Ectodermal cell (in vitro differentiated cells): ENCODE data around the gene GSE1.

Experiments
- H3K27ac ChIP-seq: 2 replicates; pipeline ENCODE4 v1.7.0; 2013; ENCODE audit warnings: mild to moderate bottlenecking, low read depth, low read length; ENCODE audit not compliant: insufficient read depth, poor library complexity, severe bottlenecking
- H3K27me3 ChIP-seq: 2 replicates; pipeline ENCODE4 v1.7.0; 2013; ENCODE audit warnings: mild to moderate bottlenecking, low read length; ENCODE audit not compliant: insufficient read depth, control insufficient read depth, poor library complexity, severe bottlenecking
- H3K36me3 ChIP-seq: one replicate; pipeline ENCODE4 v1.7.0; 2013; ENCODE audit warnings: low read length; ENCODE audit not compliant: control insufficient read depth, insufficient read depth
- H3K4me1 ChIP-seq: one replicate; pipeline ENCODE4 v1.7.0; 2013; ENCODE audit warnings: low read length; ENCODE audit not compliant: control insufficient read depth, insufficient read depth
- H3K4me3 ChIP-seq: 2 replicates; pipeline ENCODE4 v1.7.0; 2013; ENCODE audit warnings: low read depth, low read length, control low read depth; ENCODE audit not compliant: insufficient read depth
- H3K9me3 ChIP-seq: 2 replicates; pipeline ENCODE4 v1.7.0; 2013; ENCODE audit warnings: mild to moderate bottlenecking, low read length, moderate library complexity; ENCODE audit not compliant: control insufficient read depth
- WGBS, 2 experiments: methylation state at CpG; one replicate each; pipeline ENCODE4 v1.1.7; 2013; ENCODE audit warnings: missing lambda C conversion rate in 2 of 2; 5-methylcytosine and 5-hydroxymethylcytosine counted together

Gene GSE1

DNA sequence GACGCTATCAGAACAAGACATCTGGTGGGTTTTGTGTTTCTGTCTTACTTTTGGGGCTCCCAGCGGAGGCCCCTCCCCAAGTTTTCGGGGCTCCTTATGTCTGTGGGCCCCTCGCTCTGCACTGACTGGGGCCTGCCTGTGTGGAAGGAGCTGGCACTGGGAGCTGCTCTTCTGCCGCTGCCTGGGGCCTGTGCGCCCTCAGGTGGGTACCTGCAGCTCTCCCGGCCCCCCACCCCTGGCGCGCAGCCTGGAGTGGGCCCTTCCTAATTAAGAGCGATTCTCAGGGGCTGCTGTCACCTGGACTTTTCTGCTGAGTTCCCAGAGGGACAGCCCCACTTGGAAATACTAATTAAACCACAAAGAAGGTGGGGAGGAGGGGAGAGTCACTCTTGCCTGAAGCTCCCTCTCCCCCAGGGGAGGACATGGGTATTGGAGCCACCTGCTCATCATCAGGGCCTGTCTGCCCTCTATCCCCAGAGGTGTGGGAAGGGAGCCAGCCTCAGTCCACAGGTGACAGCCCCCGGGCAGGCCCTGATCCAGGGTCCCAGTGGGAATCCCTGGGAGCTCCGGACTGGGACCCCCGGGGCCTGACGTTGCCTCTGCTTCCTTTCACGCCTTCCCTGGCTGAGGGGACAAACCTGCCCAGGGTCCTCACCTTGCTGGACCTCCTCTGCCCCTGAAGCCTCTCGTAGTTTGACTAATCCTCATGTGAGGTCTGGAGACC is 36.5 kb downstream of the GSE1 start:
- Histone ChIP-seq H3K36me3 (no peaks in the 10 kb centered on the region), H3K4me1 (peaks cover 37% of the 10 kb centered on the region)
- 87 to 88% methylated on average over 16 of the region's 16 CpGs for WGBS, 2 experiments

DNA sequence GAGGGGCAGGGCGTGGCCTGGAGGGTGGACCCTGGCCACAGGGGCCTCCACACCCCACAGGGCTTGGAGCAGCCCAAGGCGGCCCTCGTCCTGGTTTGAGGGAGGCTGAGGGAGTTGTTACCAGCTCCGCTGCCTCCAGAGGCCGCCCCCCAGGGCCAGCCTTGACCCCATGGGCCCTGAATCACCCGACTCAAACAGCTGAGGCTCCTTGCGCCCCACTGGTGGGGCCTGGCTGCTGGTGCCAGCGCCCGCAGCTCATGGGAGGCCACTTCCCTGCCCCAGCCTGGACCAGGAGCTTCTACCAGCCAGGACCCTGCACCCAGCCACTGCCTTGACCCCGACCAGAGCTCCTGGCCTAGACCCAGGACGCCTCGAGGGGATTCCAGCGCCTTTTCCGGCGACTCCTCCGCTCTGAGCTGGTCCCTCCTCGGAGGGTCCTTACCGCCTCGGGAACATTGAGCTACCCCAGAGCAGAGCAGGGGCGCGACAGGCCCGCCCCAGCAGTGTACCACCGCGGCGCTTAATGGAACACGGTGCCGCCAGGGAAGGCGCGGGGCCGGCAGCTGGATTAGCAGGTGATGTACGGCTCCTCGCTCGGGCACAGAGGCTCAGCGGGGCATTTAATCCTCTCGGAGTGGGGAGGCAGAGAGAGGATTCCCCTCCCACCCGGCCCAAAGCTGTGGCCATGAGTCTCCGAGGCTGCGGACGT is 37.2 kb downstream of the GSE1 start:
- peak overlapping the region; percentile 55 for H3K27ac ChIP-seq
- 78 to 85% methylated on average over 39 of the region's 39 CpGs for WGBS, 2 experiments
- no peaks in the 10 kb centered on the region for H3K36me3 ChIP-seq
- no peaks in the 10 kb centered on the region for H3K9me3 ChIP-seq
- H3K4me1 ChIP-seq: peaks cover 44% of the 10 kb centered on the region
- no peak overlapping the region for H3K4me3 ChIP-seq
- H3K27me3 ChIP-seq: no peaks in the 10 kb centered on the region

More for the DNA sequence above, 36.5 kb downstream of the GSE1 start:
- H3K27me3 ChIP-seq: no peaks in the 10 kb centered on the region
- H3K4me3 ChIP-seq: no peak overlapping the region
- no peak overlapping the region for H3K27ac ChIP-seq
- H3K9me3 ChIP-seq: no peaks in the 10 kb centered on the region

DNA sequence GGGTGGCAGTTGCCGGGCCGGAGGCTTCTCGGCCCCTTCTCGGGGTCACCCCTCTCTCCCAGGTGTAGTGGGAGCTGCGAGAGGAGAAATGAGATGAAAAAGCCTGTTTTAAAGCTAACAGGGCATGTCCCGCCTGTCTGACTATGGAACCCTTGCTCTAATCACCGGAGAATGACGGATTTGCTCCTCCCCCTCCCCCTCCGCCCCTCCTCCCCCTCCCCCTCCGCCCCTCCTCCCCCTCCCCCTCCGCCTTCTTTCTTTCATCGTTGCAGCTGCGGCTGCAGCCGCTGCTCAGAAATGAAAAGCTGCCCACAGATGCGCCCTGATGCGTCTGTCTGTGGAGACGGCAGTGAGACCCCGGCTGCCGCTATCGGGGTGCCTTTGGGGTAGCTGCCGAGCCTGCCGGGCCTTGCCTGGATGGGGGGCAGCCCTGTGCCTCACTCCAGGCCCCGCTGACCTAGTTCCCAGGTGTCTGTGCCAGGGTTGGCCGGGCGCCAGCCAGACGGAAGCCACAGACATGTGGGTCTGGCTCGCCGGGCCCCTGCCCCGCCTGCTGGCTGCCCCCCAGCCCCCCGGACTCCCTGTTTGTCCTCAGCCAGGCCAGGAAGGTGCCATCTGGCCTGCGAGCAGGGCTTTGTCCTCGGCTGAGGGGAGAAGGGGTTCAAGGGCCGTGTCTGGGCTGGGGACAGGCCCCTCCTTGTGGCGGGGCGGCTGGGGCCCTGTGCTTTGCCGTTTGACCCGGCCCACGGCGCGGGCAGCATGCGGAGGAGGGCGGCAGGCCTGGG is 37.9 kb downstream of the GSE1 start:
- no peaks in the 10 kb centered on the region for H3K27me3 ChIP-seq
- no peaks in the 10 kb centered on the region for H3K36me3 ChIP-seq
- H3K4me1 ChIP-seq: peaks cover 44% of the 10 kb centered on the region
- H3K4me3 ChIP-seq: no peak overlapping the region
- no peaks in the 10 kb centered on the region for H3K9me3 ChIP-seq
- WGBS, 2 experiments: 76 to 79% methylated on average over 35 to 38 of the region's 42 CpGs
- peak overlapping the region; percentile 60 for H3K27ac ChIP-seq

DNA sequence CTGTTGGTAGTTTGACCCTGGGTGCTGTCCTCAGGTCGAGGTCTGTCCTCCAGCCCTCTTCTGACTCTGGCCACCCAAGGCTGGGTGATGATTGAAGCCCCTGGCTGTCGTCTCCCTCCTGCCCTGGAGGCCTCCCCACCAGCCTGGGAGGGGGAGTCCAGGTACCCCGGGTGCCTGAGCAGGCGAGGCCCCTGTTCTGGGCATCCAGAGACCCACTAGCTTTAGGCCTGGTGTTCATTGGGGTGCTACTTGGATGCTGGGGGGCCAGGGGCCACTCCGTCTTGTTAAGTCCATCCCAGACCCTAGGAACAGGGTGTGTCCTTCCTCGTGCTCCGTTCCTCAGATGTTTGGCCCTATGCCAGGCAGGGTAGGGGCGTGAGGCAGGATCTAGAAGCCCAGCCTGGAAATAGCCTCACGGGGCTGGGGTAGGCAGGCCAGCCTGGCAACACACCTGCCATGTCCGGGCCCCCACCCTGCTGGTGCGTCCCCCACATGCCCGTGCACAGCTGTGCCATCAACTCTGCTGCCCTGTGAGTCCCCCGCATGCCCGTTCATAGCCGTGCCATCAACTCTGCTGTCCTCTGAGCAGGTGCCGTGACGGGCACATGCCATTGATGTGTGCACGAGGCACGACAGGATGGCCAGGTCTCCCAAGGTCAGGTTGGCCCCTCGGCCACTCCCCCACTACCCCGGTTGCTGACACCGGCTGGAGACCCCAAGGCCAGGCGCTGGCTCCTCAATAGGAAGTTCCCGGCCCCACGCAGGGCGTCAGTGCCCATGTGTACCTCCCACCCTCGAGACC is 38.7 kb downstream of the GSE1 start:
- Histone ChIP-seq H3K27me3 (no peaks in the 10 kb centered on the region), H3K9me3 (no peaks in the 10 kb centered on the region), H3K36me3 (peaks cover 5% of the 10 kb centered on the region), H3K4me3 (no peak overlapping the region), H3K27ac (peak overlapping the region; percentile 62), H3K4me1 (peaks cover 44% of the 10 kb centered on the region)
- 89 to 90% methylated on average over 27 of the region's 27 CpGs for WGBS, 2 experiments

DNA sequence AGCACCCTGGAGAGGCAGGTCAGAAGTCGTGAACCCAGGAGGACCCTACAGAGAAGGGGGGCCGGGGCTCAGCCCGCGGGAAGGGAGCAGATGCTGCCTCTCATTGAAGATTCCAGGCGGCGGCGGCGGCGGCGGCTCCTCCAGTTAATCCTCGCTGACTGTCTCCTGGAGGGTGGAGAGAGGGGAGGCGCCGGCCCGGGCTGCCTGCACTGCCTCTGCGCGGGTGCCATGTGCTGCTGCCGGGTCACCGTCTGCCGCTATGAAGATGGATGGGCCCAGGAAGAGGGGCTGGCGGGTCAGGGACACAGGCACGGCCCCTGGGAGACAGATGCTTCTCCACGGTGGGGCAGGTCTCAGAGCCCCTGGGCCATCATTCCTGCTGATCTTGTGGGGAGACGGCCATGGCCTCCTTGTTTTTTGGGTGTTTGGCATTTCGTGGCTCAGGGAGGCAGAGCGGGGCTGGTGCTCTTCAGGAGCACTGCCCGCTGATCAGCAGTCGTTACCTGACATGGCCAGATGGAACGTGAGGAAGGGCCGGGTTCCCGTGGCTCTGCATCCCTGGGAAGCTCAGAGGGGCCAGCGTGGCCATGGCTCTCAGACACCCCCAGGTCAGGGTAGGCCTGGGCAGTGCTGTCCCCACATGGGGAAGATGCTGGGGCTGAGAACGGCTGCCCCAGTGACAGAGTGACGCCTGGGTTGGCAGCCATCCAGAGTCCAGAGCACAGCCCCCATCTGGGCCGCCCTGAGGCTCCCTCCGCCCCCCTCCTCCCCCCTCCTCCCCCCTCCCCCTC is 39.5 kb downstream of the GSE1 start:
- WGBS, 2 experiments: 69 to 72% methylated on average over 33 of the region's 35 CpGs
- H3K36me3 ChIP-seq: peaks cover 5% of the 10 kb centered on the region
- H3K27ac ChIP-seq: peak overlapping the region; percentile 62
- H3K27me3 ChIP-seq: no peaks in the 10 kb centered on the region
- no peaks in the 10 kb centered on the region for H3K9me3 ChIP-seq
- peaks cover 44% of the 10 kb centered on the region for H3K4me1 ChIP-seq
- no peak overlapping the region for H3K4me3 ChIP-seq

DNA sequence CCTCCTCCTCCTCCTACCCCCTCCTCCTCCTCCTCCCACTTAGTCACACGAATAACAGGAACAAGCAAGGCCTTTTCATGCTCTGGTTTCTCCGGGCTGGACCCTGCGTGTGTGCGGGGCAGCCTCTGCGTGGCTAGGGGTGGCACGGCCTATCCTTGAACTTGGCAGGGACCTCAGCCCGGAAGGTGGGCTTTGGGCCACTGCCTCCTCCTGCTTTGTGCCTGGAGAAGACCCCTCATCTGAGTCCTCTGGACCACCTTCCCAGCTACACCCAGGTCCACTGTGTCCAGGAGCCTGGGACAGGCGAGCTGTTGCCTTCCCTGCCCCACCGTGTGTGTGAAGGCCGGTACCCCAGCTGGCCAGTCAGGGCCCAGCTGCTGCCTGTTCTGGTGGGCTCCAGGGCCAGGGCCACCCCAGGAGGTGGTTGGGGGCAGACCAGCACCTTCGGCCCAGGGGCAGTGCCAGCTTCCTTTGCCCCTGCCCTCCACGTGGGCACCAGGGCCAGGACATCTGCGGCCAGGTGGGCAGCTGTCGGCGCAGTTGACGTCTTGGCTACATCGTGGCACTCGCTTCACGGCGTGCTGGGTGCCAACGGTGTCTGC is 40.3 kb downstream of the GSE1 start:
- H3K27me3 ChIP-seq: no peaks in the 10 kb centered on the region
- peaks cover 44% of the 10 kb centered on the region for H3K4me1 ChIP-seq
- H3K4me3 ChIP-seq: no peak overlapping the region
- 93% methylated on average over 21 of the region's 21 CpGs for WGBS, 2 experiments
- H3K27ac ChIP-seq: no peak overlapping the region
- H3K9me3 ChIP-seq: no peaks in the 10 kb centered on the region
- H3K36me3 ChIP-seq: peaks cover 8% of the 10 kb centered on the region

DNA sequence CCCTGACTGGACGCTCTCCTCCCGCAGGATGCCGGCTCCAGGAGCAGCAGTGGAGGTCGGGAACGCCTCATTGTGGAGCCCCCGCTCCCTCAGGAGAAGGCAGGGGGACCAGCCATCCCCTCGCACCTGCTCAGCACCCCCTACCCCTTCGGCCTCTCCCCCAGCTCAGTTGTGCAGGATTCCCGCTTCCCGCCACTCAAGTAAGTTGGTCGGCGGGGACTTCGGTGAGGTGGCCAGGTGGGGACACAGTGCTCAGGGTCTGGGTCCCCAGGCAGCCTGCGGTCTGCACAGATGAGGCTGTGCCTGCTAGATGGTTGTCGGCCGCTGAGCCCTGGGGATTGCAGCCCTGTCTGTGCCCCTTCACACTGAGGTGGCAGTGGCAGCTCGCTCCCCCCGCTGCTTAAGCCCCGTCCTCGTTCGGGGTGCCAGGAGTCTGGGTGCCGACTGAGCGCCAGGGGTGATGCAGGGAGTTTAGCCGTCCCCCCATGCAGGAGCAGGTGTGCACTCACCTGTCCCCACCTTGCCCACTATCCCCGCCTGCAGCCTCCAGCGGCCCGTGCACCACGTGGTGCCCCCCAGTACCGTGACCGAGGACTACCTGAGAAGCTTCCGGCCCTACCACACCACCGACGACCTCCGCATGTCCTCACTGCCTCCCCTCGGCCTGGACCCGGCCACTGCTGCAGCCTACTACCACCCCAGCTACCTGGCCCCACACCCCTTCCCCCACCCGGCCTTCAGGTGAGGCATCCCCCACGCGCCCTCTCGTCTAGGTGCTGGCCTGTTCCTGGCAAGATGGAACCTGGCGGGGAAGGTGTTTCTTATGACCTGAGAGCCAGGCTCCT is 41.4 kb downstream of the GSE1 start:
- WGBS, 2 experiments: 95% methylated on average over 41 of the region's 41 CpGs
- peaks cover 44% of the 10 kb centered on the region for H3K4me1 ChIP-seq
- H3K9me3 ChIP-seq: no peaks in the 10 kb centered on the region
- H3K27me3 ChIP-seq: no peaks in the 10 kb centered on the region
- H3K36me3 ChIP-seq: peaks cover 8% of the 10 kb centered on the region
- H3K27ac ChIP-seq: no peak overlapping the region
- no peak overlapping the region for H3K4me3 ChIP-seq

DNA sequence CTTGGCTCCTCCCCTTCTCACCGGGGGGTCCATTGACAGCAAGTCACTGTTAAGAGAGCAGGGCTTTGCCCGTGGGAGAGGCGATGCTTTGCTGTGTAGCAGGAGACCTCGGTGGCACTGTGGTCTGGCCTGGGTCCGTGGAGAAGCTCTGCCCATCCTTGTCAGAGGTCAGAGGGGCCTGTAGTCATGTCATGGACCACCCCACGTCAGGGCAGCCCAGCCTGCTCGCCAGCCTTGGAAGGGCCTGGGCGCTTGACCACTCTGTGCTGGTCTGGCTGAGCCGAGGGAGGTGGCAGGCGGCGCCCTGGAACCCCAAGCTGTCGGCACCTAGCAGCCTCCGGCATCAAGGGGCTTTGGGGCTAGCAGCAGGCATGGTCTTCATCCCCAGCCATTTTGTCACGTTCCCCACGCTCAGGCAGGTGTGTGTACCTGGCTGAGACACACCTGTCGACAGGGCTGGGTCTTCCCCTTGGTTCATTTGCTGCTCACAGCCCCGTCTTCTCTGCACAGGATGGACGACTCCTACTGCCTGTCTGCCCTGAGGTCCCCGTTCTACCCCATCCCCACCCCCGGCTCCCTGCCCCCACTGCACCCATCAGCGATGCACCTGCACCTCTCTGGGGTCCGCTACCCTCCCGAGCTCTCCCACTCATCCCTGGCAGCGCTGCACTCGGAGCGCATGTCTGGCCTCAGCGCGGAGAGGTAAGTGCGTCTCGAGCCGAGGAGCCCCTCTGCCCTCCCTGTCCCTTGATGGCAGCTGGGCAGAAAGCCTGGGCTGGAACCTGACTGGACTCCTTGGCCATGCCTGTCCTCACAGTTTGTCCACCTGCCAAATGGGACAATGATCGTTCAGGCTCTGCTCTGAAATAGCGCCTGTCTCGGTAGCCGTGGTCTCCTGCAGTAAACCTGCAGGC is 42.4 kb downstream of the GSE1 start:
- no peak overlapping the region for H3K27ac ChIP-seq
- H3K4me1 ChIP-seq: peaks cover 42% of the 10 kb centered on the region
- H3K9me3 ChIP-seq: no peaks in the 10 kb centered on the region
- no peaks in the 10 kb centered on the region for H3K27me3 ChIP-seq
- peaks cover 8% of the 10 kb centered on the region for H3K36me3 ChIP-seq
- 92 to 93% methylated on average over 35 of the region's 35 CpGs for WGBS, 2 experiments
- H3K4me3 ChIP-seq: no peak overlapping the region
